BE2C (cell line): Measurements from ENCODE around the gene MALL.

Source experiments
- DNase-seq: peaks from one replicate; pipeline ENCODE4 v3.0.0-alpha.2; 2020
- H3K27me3 ChIP-seq: fragments of 250-450 bp; sonication (Bioruptor Pico); 2 replicates; pipeline ENCODE4 v1.5.1; 2020; ENCODE audit warnings: mild to moderate bottlenecking
- H3K36me3 ChIP-seq: fragments of 250-450 bp; sonication (Bioruptor Pico); 2 replicates; pipeline ENCODE4 v1.5.1; 2020; ENCODE audit warnings: mild to moderate bottlenecking
- H3K4me1 ChIP-seq: fragments of 250-450 bp; sonication (Bioruptor Pico); 2 replicates; pipeline ENCODE4 v1.5.1; 2020
- H3K4me3 ChIP-seq: 2 replicates; pipeline ENCODE4 v1.5.1; 2011; ENCODE audit warnings: low read depth, low read length
- H3K9me3 ChIP-seq: fragments of 250-450 bp; sonication (Bioruptor Pico); 2 replicates; pipeline ENCODE4 v1.5.1; 2020
- TF ChIP-seq, protein P1 (sequence below): IDR thresholded peaks from 2 replicates; pipeline ENCODE4 v1.5.1; 2012; ENCODE audit warnings: mild to moderate bottlenecking, low read depth, low read length

MALL gene

DNA sequence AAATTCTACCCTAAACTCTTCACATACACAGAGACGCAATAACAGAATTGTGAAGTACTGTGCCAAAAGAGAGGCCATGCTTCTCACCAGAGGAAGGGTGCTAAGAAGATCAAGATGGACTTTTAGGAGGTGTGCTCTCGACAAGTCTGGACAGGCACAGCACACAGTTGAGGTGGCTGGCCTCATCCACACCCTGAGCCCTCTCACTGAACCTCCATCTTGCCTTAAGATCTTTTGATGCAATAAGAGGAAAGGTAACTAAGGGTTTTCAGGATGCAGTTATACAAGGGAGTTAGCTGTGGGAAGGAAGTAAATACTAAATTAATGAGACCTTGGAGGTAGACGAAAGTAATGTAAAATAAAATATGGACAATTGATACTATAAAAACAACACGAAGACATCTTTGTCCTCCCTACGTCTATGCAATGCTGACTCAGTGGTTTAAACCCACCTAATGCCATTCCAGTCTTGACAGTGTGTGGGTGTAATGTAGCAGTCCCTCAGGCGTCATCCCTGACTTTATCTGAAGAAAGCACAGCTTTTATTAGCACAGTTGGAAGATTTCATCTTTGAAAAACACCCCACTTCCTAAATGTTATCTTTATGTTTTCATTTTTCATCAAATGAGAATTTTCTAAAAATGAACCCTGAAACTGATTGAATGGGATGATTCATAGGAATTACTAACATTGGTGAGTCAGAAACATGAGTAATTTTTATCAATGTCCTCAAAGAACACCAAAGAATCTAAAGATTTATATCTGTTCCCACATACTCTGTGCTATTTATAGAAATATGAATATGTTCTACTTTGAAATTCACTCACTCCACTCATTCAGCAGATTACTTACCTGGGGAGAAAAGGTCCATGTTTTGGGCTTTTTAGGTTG is 34.0 kb upstream of the MALL start:
- H3K4me3 ChIP-seq, result no peak overlapping the region
- no peaks in the 10 kb centered on the region for H3K9me3 ChIP-seq
- no peak for DNase-seq
- no peaks in the 10 kb centered on the region for H3K27me3 ChIP-seq
- H3K4me1 ChIP-seq, result no peaks in the 10 kb centered on the region
- H3K36me3 ChIP-seq, result no peaks in the 10 kb centered on the region
- TF ChIP-seq, protein P1, sequence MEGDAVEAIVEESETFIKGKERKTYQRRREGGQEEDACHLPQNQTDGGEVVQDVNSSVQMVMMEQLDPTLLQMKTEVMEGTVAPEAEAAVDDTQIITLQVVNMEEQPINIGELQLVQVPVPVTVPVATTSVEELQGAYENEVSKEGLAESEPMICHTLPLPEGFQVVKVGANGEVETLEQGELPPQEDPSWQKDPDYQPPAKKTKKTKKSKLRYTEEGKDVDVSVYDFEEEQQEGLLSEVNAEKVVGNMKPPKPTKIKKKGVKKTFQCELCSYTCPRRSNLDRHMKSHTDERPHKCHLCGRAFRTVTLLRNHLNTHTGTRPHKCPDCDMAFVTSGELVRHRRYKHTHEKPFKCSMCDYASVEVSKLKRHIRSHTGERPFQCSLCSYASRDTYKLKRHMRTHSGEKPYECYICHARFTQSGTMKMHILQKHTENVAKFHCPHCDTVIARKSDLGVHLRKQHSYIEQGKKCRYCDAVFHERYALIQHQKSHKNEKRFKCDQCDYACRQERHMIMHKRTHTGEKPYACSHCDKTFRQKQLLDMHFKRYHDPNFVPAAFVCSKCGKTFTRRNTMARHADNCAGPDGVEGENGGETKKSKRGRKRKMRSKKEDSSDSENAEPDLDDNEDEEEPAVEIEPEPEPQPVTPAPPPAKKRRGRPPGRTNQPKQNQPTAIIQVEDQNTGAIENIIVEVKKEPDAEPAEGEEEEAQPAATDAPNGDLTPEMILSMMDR, result no peak

DNA sequence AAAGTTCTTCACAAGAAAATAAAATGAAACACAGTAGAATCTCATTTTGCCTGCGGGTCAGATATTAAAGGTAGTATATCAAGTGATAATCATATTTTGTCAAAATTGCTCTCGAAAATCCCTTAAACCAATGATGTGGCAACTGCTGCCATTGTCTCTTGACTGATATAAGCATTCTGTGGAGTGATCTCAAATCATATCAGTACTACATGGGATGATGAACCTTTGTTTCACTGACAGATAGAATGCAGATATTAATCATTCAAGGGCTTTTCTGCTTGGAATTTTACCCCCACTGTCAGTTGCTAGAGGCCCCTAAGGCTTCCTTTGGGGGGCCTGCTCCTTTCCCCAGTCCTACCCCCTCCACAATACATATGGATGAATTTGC is 31.3 kb upstream of the MALL start:
- Histone ChIP-seq H3K4me3 (no peak overlapping the region), H3K27me3 (no peaks in the 10 kb centered on the region), H3K36me3 (no peaks in the 10 kb centered on the region), H3K4me1 (no peaks in the 10 kb centered on the region), H3K9me3 (no peaks in the 10 kb centered on the region)
- DNase-seq, result no peak
- TF ChIP-seq, protein P1, result no peak

DNA sequence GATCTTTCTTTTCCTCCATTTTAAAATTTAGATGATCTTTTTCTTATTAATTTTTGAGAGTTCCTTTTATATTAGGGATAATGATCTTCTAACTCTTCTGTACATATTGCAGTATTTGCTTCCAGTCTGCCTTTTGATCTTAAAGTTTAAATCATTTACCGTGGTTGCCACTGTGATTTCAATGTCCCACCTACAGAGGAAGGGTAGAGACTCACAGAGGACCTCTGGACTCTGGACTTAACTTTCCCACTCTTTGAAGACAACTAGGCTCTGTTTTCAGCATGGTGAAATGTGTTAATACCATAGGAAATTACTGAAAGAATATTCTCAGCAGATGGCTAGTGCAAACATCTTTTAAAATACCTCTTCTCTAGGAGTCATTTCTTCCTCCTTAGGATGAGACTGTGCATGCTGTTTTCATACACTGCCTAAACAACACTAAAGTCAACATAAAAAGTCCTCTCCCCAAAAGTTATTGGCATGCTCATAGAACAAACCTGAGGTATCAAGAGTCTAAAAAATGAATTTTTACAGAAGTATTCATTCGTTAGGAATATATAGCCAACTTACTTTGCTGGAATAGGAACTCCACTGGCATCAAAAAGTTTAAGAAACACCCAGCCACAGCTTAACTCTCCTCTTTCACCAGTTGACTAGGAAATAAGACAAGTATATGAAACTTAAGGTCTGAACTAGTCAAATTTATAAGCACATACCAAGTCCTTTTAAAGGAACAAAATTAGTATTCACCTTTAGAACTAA is 30.7 kb upstream of the MALL start:
- Histone ChIP-seq H3K4me1 (no peaks in the 10 kb centered on the region), H3K36me3 (no peaks in the 10 kb centered on the region), H3K9me3 (no peaks in the 10 kb centered on the region), H3K27me3 (no peaks in the 10 kb centered on the region), H3K4me3 (no peak overlapping the region)
- DNase-seq, result no peak
- TF ChIP-seq, protein P1, result no peak

DNA sequence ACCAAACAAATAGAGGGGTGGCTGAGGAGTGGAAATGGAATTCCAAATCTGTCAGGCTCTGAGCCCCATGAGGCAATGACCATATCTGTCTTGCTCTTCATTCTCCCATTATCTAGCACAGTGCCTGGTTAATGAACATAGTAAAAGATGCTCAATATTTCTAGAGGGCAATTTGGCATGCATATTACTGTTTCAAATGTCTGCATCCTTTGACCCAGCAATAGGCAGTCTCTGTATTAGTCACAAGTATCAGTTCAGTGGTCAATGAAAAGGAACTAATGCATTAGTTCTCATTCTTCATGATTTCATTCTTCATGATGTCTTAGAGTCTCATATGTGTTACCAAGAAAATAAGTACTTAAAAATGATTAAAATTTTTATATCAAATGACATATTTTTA is 28.4 kb upstream of the MALL start:
- Histone ChIP-seq H3K4me3 (no peak overlapping the region), H3K4me1 (no peaks in the 10 kb centered on the region), H3K36me3 (no peaks in the 10 kb centered on the region), H3K9me3 (no peaks in the 10 kb centered on the region), H3K27me3 (no peaks in the 10 kb centered on the region)
- no peak for DNase-seq
- TF ChIP-seq, protein P1, result no peak

DNA sequence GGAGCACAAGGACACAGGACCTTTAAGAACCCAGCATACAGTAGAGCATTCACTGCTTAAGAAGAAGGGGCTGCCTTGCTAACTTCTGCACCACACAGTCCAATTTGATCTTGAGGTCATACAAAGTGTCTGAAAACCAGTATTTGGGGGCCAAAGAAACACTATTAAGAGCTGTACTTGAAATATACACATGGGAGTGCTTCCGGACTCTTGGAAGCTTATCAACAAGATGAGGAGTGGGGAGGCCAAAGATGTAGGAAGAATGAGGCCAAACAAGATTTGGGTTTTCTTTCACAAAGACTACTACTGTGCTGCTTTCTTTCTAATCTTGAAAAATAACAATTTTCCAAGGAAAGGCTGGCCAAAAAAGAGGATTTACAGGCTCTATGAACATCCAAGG is 24.8 kb upstream of the MALL start:
- H3K36me3 ChIP-seq, result no peaks in the 10 kb centered on the region
- no peaks in the 10 kb centered on the region for H3K9me3 ChIP-seq
- H3K27me3 ChIP-seq, result no peaks in the 10 kb centered on the region
- TF ChIP-seq, protein P1, result no peak
- no peak overlapping the region for H3K4me3 ChIP-seq
- H3K4me1 ChIP-seq, result no peaks in the 10 kb centered on the region
- DNase-seq, result no peak

DNA sequence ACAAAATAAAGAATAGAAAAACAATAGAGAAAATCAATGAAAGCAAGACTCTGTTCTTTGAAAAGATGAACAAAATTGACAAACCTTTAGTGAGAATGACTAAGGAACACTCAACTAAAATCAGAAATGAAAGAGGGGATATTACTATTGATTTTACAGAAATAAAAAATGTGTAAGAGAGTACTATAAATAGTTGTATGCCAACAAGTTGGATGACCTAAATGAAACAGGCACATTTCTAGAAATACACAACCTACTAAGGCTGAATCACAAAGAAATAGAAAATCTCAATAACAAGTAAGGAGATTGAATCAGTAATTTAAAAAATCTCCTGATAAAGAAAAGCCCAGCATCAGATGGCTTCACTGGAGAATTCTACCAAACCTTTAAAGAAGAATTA is 18.4 kb upstream of the MALL start:
- Histone ChIP-seq H3K27me3 (no peaks in the 10 kb centered on the region), H3K9me3 (no peaks in the 10 kb centered on the region), H3K4me1 (no peaks in the 10 kb centered on the region), H3K36me3 (no peaks in the 10 kb centered on the region), H3K4me3 (no peak overlapping the region)
- TF ChIP-seq, protein P1, result no peak
- DNase-seq, result no peak
